ENCODE measurements around the gene ADAD2. TPM values are rescaled to one million over a fixed set of nuclear protein-coding genes. Genes with fewer than 3 reads are reported as not detected.
"Not testable (repeated sequence)": the region's sequence is repeated elsewhere in the genome, so short reads cannot be mapped to it uniquely, and the experiment has no call there.

ADAD2 gene
- total RNA-seq, 2 experiments from 2014 or later = 0.19 TPM; not detected in 1

GRCh38 chr16:84199097-84199496, 8.1 kb downstream of the ADAD2 start:
- Mint-ChIP-seq H3K27ac (no peak overlapping the region), H3K27me3 (no peaks in the 10 kb centered on the region), H3K4me3 (no peak overlapping the region), H3K9me3 (no peaks in the 10 kb centered on the region), H3K4me1 (ENCODE audit: low read depth) (peaks cover 7% of the 10 kb centered on the region), H3K36me3 (no peaks in the 10 kb centered on the region)
- CTCF ChIA-PET = interaction anchor here (0.7 to 1.8 kb wide), 2 partner anchors 12 to 206 kb away, joined by 3 to 7 read pairs; partner anchors contain the start of gene TAF1C
- intact Hi-C loops (cut with micrococcal nuclease) = no loop called here
- DNase-seq = no peak
- POLR2A ChIA-PET = no interaction called here

GRCh38 chr16:84199861-84200260, 8.9 kb downstream of the ADAD2 start:
- Mint-ChIP-seq H3K27me3 (no peaks in the 10 kb centered on the region), H3K4me3 (no peak overlapping the region), H3K9me3 (no peaks in the 10 kb centered on the region), H3K36me3 (no peaks in the 10 kb centered on the region), H3K4me1 (ENCODE audit: low read depth) (no peaks in the 10 kb centered on the region), H3K27ac (no peak overlapping the region)
- intact Hi-C loops (cut with micrococcal nuclease) = no loop called here
- DNase-seq = no peak
- CTCF ChIA-PET = interaction anchor here (1.8 kb wide), 1 partner anchor 13 kb away, joined by 7 read pairs; the partner anchor contains the start of gene TAF1C
- POLR2A ChIA-PET = no interaction called here

- H3K4me3 Mint-ChIP-seq; H3K4me1 Mint-ChIP-seq (ENCODE audit: low read depth); H3K27ac Mint-ChIP-seq; POLR2A ChIA-PET; intact Hi-C loops (cut with micrococcal nuclease); H3K36me3 Mint-ChIP-seq; H3K27me3 Mint-ChIP-seq; DNase-seq; H3K9me3 Mint-ChIP-seq: not testable (repeated sequence)
- CTCF ChIA-PET = interaction anchor here (1.1 kb wide), 1 partner anchor 139 kb away, joined by 3 read pairs; no protein-coding TSS in a partner anchor
Measured at GRCh38 chr16:84204551-84204950, 13.6 kb downstream of the ADAD2 start.

- CTCF ChIA-PET = interaction anchor here (1.1 kb wide), 1 partner anchor 139 kb away, joined by 3 read pairs; no protein-coding TSS in a partner anchor
- H3K27me3 Mint-ChIP-seq; DNase-seq; H3K9me3 Mint-ChIP-seq; H3K4me3 Mint-ChIP-seq; H3K27ac Mint-ChIP-seq; POLR2A ChIA-PET; H3K4me1 Mint-ChIP-seq (ENCODE audit: low read depth); H3K36me3 Mint-ChIP-seq; intact Hi-C loops (cut with micrococcal nuclease): not testable (repeated sequence)
Measured at GRCh38 chr16:84205123-84205522, 14.2 kb downstream of the ADAD2 start.

GRCh38 chr16:84205976-84206691, 15.2 kb downstream of the ADAD2 start:
- DNase-seq = no peak
- intact Hi-C loops (cut with micrococcal nuclease) = no loop called here
- Mint-ChIP-seq H3K4me3 (no peak overlapping the region), H3K4me1 (ENCODE audit: low read depth) (peaks cover 2% of the 10 kb centered on the region), H3K9me3 (peaks cover 2% of the 10 kb centered on the region), H3K27me3 (no peaks in the 10 kb centered on the region), H3K36me3 (no peaks in the 10 kb centered on the region), H3K27ac (no peak overlapping the region)
- CTCF ChIA-PET = no interaction called here
- POLR2A ChIA-PET = no interaction called here

GRCh38 chr16:84207251-84207650, 16.3 kb downstream of the ADAD2 start:
- CTCF ChIA-PET = no interaction called here

GRCh38 chr16:84207879-84208278, 16.9 kb downstream of the ADAD2 start:
- POLR2A ChIA-PET = no interaction called here
- no peak for DNase-seq
- Mint-ChIP-seq H3K27me3 (no peaks in the 10 kb centered on the region), H3K36me3 (no peaks in the 10 kb centered on the region), H3K9me3 (peaks cover 2% of the 10 kb centered on the region), H3K4me1 (ENCODE audit: low read depth) (peaks cover 2% of the 10 kb centered on the region), H3K27ac (no peak overlapping the region), H3K4me3 (no peak overlapping the region)
- intact Hi-C loops (cut with micrococcal nuclease) = no loop called here
- CTCF ChIA-PET = no interaction called here

More at GRCh38 chr16:84207251-84207650, 16.3 kb downstream of the ADAD2 start:
- Mint-ChIP-seq H3K4me1 (ENCODE audit: low read depth) (peaks cover 2% of the 10 kb centered on the region), H3K9me3 (peaks cover 2% of the 10 kb centered on the region), H3K4me3 (no peak overlapping the region), H3K27me3 (no peaks in the 10 kb centered on the region), H3K27ac (no peak overlapping the region), H3K36me3 (no peaks in the 10 kb centered on the region)
- DNase-seq = no peak
- intact Hi-C loops (cut with micrococcal nuclease) = no loop called here
- POLR2A ChIA-PET = no interaction called here

- peaks cover 2% of the 10 kb centered on the region for H3K9me3 Mint-ChIP-seq
- no peaks in the 10 kb centered on the region for H3K27me3 Mint-ChIP-seq
- peaks cover 2% of the 10 kb centered on the region for H3K4me1 Mint-ChIP-seq (ENCODE audit: low read depth)
- H3K27ac Mint-ChIP-seq = no peak overlapping the region
- intact Hi-C loops (cut with micrococcal nuclease) = no loop called here
- POLR2A ChIA-PET = no interaction called here
- no peak for DNase-seq
- CTCF ChIA-PET = no interaction called here
- H3K4me3 Mint-ChIP-seq = no peak overlapping the region
- H3K36me3 Mint-ChIP-seq = no peaks in the 10 kb centered on the region
Measured at GRCh38 chr16:84209989-84210388, 19.0 kb downstream of the ADAD2 start.

GRCh38 chr16:84212154-84212553, 21.2 kb downstream of the ADAD2 start:
- H3K36me3 Mint-ChIP-seq = no peaks in the 10 kb centered on the region
- H3K4me1 Mint-ChIP-seq (ENCODE audit: low read depth) = peaks cover 2% of the 10 kb centered on the region
- no peak for DNase-seq
- H3K4me3 Mint-ChIP-seq = no peak overlapping the region
- H3K27me3 Mint-ChIP-seq = no peaks in the 10 kb centered on the region
- ChIA-PET POLR2A (no interaction called here), CTCF (no interaction called here)
- H3K9me3 Mint-ChIP-seq = peaks cover 2% of the 10 kb centered on the region
- intact Hi-C loops (cut with micrococcal nuclease) = no loop called here
- H3K27ac Mint-ChIP-seq = no peak overlapping the region

GRCh38 chr16:84212631-84213030, 21.7 kb downstream of the ADAD2 start:
- Mint-ChIP-seq H3K4me1 (ENCODE audit: low read depth) (peaks cover 2% of the 10 kb centered on the region), H3K27ac (no peak overlapping the region), H3K27me3 (no peaks in the 10 kb centered on the region), H3K9me3 (peaks cover 2% of the 10 kb centered on the region), H3K4me3 (no peak overlapping the region), H3K36me3 (no peaks in the 10 kb centered on the region)
- no peak for DNase-seq
- ChIA-PET POLR2A (no interaction called here), CTCF (no interaction called here)
- intact Hi-C loops (cut with micrococcal nuclease) = no loop called here

GRCh38 chr16:84214451-84215066, 23.6 kb downstream of the ADAD2 start:
- Mint-ChIP-seq H3K9me3 (no peaks in the 10 kb centered on the region), H3K27me3 (no peaks in the 10 kb centered on the region), H3K27ac (no peak overlapping the region), H3K4me1 (ENCODE audit: low read depth) (no peaks in the 10 kb centered on the region), H3K4me3 (no peak overlapping the region), H3K36me3 (no peaks in the 10 kb centered on the region)
- ChIA-PET CTCF (no interaction called here), POLR2A (no interaction called here)
- intact Hi-C loops (cut with micrococcal nuclease) = no loop called here
- no peak for DNase-seq

GRCh38 chr16:84215531-84215930, 24.6 kb downstream of the ADAD2 start:
- DNase-seq = no peak
- intact Hi-C loops (cut with micrococcal nuclease) = no loop called here

GRCh38 chr16:84216144-84216543, 25.2 kb downstream of the ADAD2 start:
- H3K27ac Mint-ChIP-seq; H3K36me3 Mint-ChIP-seq; H3K4me3 Mint-ChIP-seq; POLR2A ChIA-PET; intact Hi-C loops (cut with micrococcal nuclease); DNase-seq; H3K4me1 Mint-ChIP-seq (ENCODE audit: low read depth); CTCF ChIA-PET; H3K9me3 Mint-ChIP-seq; H3K27me3 Mint-ChIP-seq: not testable (repeated sequence)

More at GRCh38 chr16:84215531-84215930, 24.6 kb downstream of the ADAD2 start:
- Mint-ChIP-seq H3K36me3 (no peaks in the 10 kb centered on the region), H3K27ac (no peak overlapping the region), H3K4me3 (no peak overlapping the region), H3K27me3 (no peaks in the 10 kb centered on the region), H3K4me1 (ENCODE audit: low read depth) (no peaks in the 10 kb centered on the region), H3K9me3 (no peaks in the 10 kb centered on the region)
- CTCF ChIA-PET = no interaction called here
- POLR2A ChIA-PET = no interaction called here

Measured in activated CD4-positive, alpha-beta memory T cell treated with anti-CD3 and anti-CD28 coated beads for 36 hours (primary cell).